OCI-LY7 (cell line): ENCODE results near the gene OPCML. TPM values are rescaled to one million over a fixed set of nuclear protein-coding genes. Genes with fewer than 3 reads are reported as not detected.

ENCODE experiments used
- BruUV-seq: library from RNA; stranded (reverse); fragments of 400-500 nt; replicated peaks from 2 replicates; lab custom pipeline; 2021; lab: Mats Ljungman, UMichigan
- CTCF ChIA-PET: fragments of 300-600 bp; sonication (Branson Sonifier 250); formaldehyde crosslinking; loops from one replicate; lab custom pipeline; 2022; ENCODE audit warnings: antibody characterized with exemption; ENCODE audit not compliant: unreplicated experiment; lab: Charles Lee
- POLR2A ChIA-PET: fragments of 300-600 bp; sonication (Branson Sonifier 250); formaldehyde crosslinking; loops from one replicate; lab custom pipeline; 2022; ENCODE audit warnings: antibody characterized with exemption; lab: Charles Lee
- DNase-seq: peaks from one replicate; pipeline ENCODE4 v3.0.0-alpha.2; 2015; ENCODE audit warnings: low spot score
- H2AFZ ChIP-seq: fragments of 200-600 bp; sonication (generic), shearing (Covaris generic); 2 replicates; pipeline ENCODE4 v1.6.1; 2014; ENCODE audit warnings: mild to moderate bottlenecking, antibody characterized with exemption, low read length, moderate library complexity
- H3K27ac ChIP-seq: fragments of 200-600 bp; sonication (generic); 2 replicates; pipeline ENCODE4 v1.5.1; 2014; ENCODE audit warnings: mixed run types, low read depth, mild to moderate bottlenecking, moderate library complexity, low read length, inconsistent platforms; ENCODE audit not compliant: poor library complexity, severe bottlenecking
- H3K36me3 ChIP-seq: fragments of 200-600 bp; sonication (generic); 2 replicates; pipeline ENCODE4 v1.6.1; 2014; ENCODE audit warnings: mild to moderate bottlenecking, antibody characterized with exemption, low read length, moderate library complexity, mixed read lengths; ENCODE audit not compliant: insufficient read depth
- H3K4me1 ChIP-seq: fragments of 200-600 bp; sonication (generic); 2 replicates; pipeline ENCODE4 v1.5.1; 2014; ENCODE audit warnings: mild to moderate bottlenecking, low read length; ENCODE audit not compliant: insufficient read depth, poor library complexity, severe bottlenecking
- H3K4me2 ChIP-seq: fragments of 200-600 bp; sonication (generic); 2 replicates; pipeline ENCODE4 v1.6.1; 2014; ENCODE audit warnings: mild to moderate bottlenecking, low read length
- H3K4me3 ChIP-seq: fragments of 200-600 bp; sonication (generic); 2 replicates; pipeline ENCODE4 v1.5.1; 2014; ENCODE audit warnings: mild to moderate bottlenecking, low read depth, low read length; ENCODE audit not compliant: poor library complexity, severe bottlenecking
- H3K79me2 ChIP-seq: fragments of 200-600 bp; sonication (generic); 2 replicates; pipeline ENCODE4 v1.6.1; 2016; ENCODE audit warnings: low read depth, mild to moderate bottlenecking, low read length, moderate library complexity, mixed read lengths; ENCODE audit not compliant: insufficient read depth
- H3K9me2 ChIP-seq: fragments of 200-600 bp; sonication (generic); 2 replicates; pipeline ENCODE4 v1.6.1; 2016; ENCODE audit warnings: mild to moderate bottlenecking, low read length, mixed read lengths; ENCODE audit not compliant: insufficient read depth
- H3K9me3 ChIP-seq: fragments of 200-600 bp; sonication (generic); 2 replicates; pipeline ENCODE4 v1.6.1; 2014; ENCODE audit warnings: mild to moderate bottlenecking, mixed run types, low read length, mixed read lengths
- H4K20me1 ChIP-seq: fragments of 200-600 bp; sonication (generic); 2 replicates; pipeline ENCODE4 v1.6.1; 2014; ENCODE audit warnings: mild to moderate bottlenecking, antibody characterized with exemption, low read length, moderate library complexity, mixed read lengths; ENCODE audit not compliant: insufficient read depth
- EZH2phosphoT487 ChIP-seq: fragments of 200-600 bp; sonication (generic); IDR thresholded peaks from 2 replicates; pipeline ENCODE4 v1.6.1; 2018; ENCODE audit warnings: low read depth, borderline replicate concordance, mild to moderate bottlenecking, mixed run types, antibody characterized with exemption, low read length, moderate library complexity, mixed read lengths
- intact Hi-C: fragments of 100-400 bp; cut with micrococcal nuclease; formaldehyde crosslinking; loops from one replicate; pipeline ENCODE4 v1.10.0; 2022; ENCODE audit not compliant: unreplicated experiment
- total RNA-seq, 2 experiments: library from RNA; depleted of rRNA in 1 of 2; stranded (reverse); fragments of >200 nt in 1 of 2; shearing (Covaris generic) in 1 of 2; gene quantifications; 2 replicates each; pipeline ENCODE4 v1.2.3, GENCODE V29; 2014 to 2022
- TF ChIP-seq, protein P1 (sequence below): fragments of 200-600 bp; sonication (generic); conservative IDR thresholded peaks from 2 replicates; pipeline ENCODE4 v1.5.1; 2014; ENCODE audit warnings: mild to moderate bottlenecking, antibody characterized with exemption, low read length, moderate library complexity, mixed read lengths

The OPCML gene
- total RNA-seq, 2 experiments from 2014 or later: not detected

DNA sequence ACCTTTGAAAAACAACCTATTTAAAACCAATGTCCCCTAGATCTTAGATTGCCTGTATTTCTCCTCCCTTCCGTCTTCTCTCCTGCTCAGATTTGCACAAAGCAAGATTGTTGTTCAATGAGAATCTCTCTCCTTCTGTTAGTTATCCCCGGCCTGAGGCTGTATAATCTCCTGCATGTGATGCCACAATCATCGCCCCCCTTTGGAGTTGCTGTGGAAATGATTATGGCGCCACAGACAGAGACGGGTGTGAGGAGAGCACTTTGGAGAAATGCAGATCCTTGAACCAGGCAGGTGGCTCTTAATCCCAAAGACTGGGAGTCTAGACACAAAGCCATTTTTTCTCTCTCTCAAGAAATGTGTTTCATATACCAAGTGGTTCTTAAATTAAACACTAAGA is 941.3 kb downstream of the OPCML start:
- H3K4me2 ChIP-seq: no peak overlapping the region
- TF ChIP-seq EZH2phosphoT487: no peak
- TF ChIP-seq, protein P1, sequence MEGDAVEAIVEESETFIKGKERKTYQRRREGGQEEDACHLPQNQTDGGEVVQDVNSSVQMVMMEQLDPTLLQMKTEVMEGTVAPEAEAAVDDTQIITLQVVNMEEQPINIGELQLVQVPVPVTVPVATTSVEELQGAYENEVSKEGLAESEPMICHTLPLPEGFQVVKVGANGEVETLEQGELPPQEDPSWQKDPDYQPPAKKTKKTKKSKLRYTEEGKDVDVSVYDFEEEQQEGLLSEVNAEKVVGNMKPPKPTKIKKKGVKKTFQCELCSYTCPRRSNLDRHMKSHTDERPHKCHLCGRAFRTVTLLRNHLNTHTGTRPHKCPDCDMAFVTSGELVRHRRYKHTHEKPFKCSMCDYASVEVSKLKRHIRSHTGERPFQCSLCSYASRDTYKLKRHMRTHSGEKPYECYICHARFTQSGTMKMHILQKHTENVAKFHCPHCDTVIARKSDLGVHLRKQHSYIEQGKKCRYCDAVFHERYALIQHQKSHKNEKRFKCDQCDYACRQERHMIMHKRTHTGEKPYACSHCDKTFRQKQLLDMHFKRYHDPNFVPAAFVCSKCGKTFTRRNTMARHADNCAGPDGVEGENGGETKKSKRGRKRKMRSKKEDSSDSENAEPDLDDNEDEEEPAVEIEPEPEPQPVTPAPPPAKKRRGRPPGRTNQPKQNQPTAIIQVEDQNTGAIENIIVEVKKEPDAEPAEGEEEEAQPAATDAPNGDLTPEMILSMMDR: no peak
- H3K4me1 ChIP-seq: no peaks in the 10 kb centered on the region
- no peaks in the 10 kb centered on the region for H3K9me2 ChIP-seq
- no peaks in the 10 kb centered on the region for H3K36me3 ChIP-seq
- H3K4me3 ChIP-seq: no peak overlapping the region
- no TSS peak for BruUV-seq
- no peaks in the 10 kb centered on the region for H3K9me3 ChIP-seq
- ChIA-PET CTCF (no interaction called here), POLR2A (no interaction called here)
- DNase-seq: no peak
- H3K27ac ChIP-seq: no peak overlapping the region
- H4K20me1 ChIP-seq: no peaks in the 10 kb centered on the region
- H2AFZ ChIP-seq: no peak overlapping the region
- intact Hi-C loops: no loop called here
- H3K79me2 ChIP-seq: no peaks in the 10 kb centered on the region

DNA sequence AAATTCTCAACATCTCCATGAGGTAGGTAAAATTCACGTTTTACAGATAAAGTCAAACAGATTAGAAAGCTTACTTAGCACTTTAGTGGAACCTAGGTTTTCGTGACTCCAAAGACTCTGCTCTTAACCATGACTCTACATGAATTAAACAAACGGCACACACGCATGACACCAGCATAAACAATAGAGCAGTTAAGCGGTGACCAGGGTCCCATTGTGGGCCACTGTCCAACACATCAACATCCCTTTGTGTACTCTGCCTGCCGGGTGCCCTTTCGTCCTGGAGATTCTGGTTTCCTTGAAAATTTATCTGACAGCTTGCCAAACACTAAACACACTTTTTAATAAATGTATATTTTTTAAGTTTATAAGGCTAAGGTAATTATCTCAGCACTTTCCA is 941.7 kb downstream of the OPCML start:
- no peaks in the 10 kb centered on the region for H3K79me2 ChIP-seq
- H4K20me1 ChIP-seq: no peaks in the 10 kb centered on the region
- H3K27ac ChIP-seq: no peak overlapping the region
- no peak overlapping the region for H3K4me2 ChIP-seq
- no peaks in the 10 kb centered on the region for H3K36me3 ChIP-seq
- intact Hi-C loops: no loop called here
- H3K4me3 ChIP-seq: no peak overlapping the region
- DNase-seq: no peak
- ChIA-PET POLR2A (no interaction called here), CTCF (no interaction called here)
- BruUV-seq: no TSS peak
- TF ChIP-seq, protein P1: no peak
- no peak for TF ChIP-seq EZH2phosphoT487
- no peak overlapping the region for H2AFZ ChIP-seq
- no peaks in the 10 kb centered on the region for H3K4me1 ChIP-seq
- no peaks in the 10 kb centered on the region for H3K9me2 ChIP-seq
- H3K9me3 ChIP-seq: no peaks in the 10 kb centered on the region

DNA sequence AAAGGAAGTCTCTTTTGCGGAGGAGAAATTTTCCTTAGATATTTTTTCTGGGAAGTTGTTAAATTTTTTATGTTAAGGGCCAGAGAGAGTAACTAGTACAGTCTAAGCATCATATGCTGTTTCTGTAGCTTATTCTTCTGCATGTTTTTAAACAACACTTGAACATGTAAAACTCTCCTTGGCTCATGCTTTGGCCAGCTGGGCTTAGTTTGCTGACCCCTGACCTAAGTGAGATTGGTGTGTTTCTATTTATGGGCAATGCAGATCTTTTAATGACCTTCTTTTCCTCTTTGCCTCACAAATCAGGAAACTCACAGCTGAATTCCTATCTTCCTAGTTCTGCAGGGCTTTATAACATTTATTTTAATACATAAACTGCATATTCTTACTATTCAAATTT is 942.5 kb downstream of the OPCML start:
- POLR2A ChIA-PET: interaction anchor here (0.6 kb wide), 1 partner anchor 66 kb away, joined by 3 read pairs; no protein-coding TSS in a partner anchor

More for the DNA sequence above, 942.5 kb downstream of the OPCML start:
- H4K20me1 ChIP-seq: no peaks in the 10 kb centered on the region
- no peak for TF ChIP-seq EZH2phosphoT487
- TF ChIP-seq, protein P1: no peak
- CTCF ChIA-PET: no interaction called here
- H3K9me2 ChIP-seq: no peaks in the 10 kb centered on the region
- H3K4me3 ChIP-seq: no peak overlapping the region
- BruUV-seq: no TSS peak
- H3K27ac ChIP-seq: no peak overlapping the region
- no peak overlapping the region for H2AFZ ChIP-seq
- no peaks in the 10 kb centered on the region for H3K4me1 ChIP-seq
- H3K79me2 ChIP-seq: no peaks in the 10 kb centered on the region
- H3K36me3 ChIP-seq: no peaks in the 10 kb centered on the region
- no peak for DNase-seq
- intact Hi-C loops: no loop called here
- H3K9me3 ChIP-seq: no peaks in the 10 kb centered on the region
- no peak overlapping the region for H3K4me2 ChIP-seq
